Karpas-422 (cell line): ENCODE results near the gene RAPGEF2. TPM values are rescaled to one million over a fixed set of nuclear protein-coding genes. Genes with fewer than 3 reads are reported as not detected.

Experiments used
- small RNA-seq: library from RNA; depleted of rRNA; stranded (forward); fragments of <200 nt; gene quantifications from one replicate; pipeline ENCODE3, GENCODE V24; 2014
- total RNA-seq: library from RNA; depleted of rRNA; stranded (reverse); fragments of >200 nt; shearing (Covaris generic); gene quantifications from 2 replicates; pipeline ENCODE4 v1.2.3, GENCODE V29; 2014; ENCODE audit warnings: low replicate concordance

RAPGEF2 gene
- total RNA-seq, 1 experiment from 2014 or later: 5.4 TPM

Small RNAs within 50 kb of the gene (small RNA-seq; reads per million reads assigned to genes)
- gene AC074344.1 (not detected), gene MIR3688-1 (not detected), gene RF00019 (not detected)
